Measurements from ENCODE around the gene CTNND2.
"Not testable (repeated sequence)": the region's sequence is repeated elsewhere in the genome, so short reads cannot be mapped to it uniquely, and the experiment has no call there.

The CTNND2 gene

GRCh38 chr5:11658376-11658775 lies 245.9 kb downstream of the CTNND2 start:
- DNase-seq, result no peak

GRCh38 chr5:11656916-11657315 lies 247.3 kb downstream of the CTNND2 start:
- DNase-seq, result no peak

- no peak for DNase-seq
These were observed 248.6 kb downstream of the CTNND2 start for GRCh38 chr5:11655681-11656080.

GRCh38 chr5:11650936-11651335 lies 253.3 kb downstream of the CTNND2 start:
- no peak for DNase-seq

DNA sequence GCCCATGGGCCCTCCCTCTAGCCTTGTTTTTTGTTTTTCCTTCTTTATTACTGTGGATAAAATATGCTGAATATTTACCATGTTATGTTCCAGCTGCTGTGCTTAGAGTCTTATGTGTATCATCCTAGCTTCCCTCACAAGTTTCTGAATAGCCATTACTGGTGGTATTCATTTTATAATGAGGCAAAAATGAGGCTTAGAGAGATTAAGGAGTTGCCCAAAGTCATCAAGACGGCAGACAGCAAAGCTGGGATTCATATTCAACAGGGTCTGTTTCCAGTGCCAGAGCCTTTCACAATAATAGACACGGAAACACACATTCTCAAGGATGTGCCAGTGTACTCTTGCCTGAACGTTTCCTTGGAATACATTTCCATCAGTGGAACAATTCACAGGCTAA lies 258.1 kb downstream of the CTNND2 start:
- DNase-seq, result no peak

DNA sequence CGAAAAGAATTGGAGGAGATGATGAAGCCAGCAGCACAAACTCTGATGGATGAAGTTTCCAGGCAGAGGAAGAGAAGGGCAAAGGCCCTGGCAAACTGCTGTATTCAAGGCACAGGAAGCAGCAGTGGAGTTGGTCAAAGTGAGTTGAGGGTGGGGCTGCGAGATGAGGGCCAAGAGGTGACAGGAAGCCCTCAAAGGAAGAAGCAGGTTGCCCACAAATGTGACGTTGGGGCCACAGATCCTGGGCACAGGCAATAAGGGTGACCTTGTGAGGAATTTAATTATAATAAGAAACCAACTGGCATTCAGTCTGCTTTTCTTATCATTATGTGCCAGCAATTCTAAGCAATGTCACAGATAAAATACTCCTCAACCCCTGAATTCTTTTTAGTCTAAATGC lies 261.8 kb downstream of the CTNND2 start:
- no peak for DNase-seq

- DNase-seq, result no peak
These were observed 263.9 kb downstream of the CTNND2 start for GRCh38 chr5:11640158-11640873.

DNA sequence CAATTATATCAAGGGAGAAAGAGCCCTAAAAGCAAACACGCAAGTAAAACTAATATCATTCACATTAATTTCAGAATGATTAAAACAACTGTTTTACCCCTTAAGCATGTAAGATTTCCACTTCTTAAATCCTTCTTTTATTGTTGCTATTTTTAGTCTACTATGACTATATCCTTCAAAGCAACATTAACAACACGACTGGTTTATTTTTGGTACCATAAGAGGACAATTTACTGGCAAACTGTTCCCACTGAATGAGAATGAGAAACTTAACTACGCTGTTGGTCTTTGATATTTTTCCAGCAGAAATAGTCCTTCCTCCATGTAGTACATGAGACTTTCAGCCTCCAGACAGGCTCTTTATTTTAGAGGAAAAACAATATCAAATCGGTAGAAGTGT lies 281.5 kb downstream of the CTNND2 start:
- DNase-seq, result no peak

- DNase-seq, result no peak
These were observed 284.1 kb downstream of the CTNND2 start for GRCh38 chr5:11620172-11620571.

GRCh38 chr5:11619339-11620024 lies 284.8 kb downstream of the CTNND2 start:
- DNase-seq, result no peak

DNA sequence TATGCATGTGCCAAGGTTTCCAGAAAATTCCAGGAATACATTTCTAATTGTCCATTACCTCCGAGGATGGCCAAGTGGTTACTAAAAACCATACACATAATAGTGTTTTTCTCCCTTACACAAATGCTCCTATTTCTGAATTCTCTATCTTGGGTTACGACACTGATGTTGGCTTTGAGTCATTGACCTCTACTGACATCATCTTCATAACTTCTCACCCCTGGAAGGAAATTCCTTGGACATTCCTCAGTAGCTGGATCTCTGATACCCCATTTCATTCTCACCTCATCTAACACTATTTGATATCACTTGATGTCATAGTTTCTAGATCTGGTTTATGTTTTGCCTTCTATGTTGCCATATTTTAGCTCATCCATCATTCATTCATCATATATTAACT lies 287.2 kb downstream of the CTNND2 start:
- no peak for DNase-seq

DNA sequence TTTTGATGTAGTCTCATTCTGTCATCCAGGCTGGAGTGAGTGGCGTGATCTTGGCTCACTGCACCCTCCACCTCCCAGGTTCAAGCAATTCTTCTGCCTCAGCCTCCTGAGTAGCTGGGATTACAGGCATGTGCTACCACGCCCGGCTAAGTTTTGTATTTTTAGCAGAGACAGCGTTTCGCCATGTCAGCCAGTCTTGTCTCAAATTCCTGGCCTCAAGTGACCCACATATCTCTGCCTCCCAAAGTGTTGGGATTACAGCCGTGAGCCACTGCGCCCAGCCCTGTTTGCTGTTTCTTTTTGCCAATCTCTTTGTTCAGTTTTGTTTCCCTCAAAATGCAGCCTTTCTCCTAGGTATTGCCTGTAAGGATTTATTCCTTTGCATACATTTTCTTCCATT lies 287.6 kb downstream of the CTNND2 start:
- DNase-seq, result not testable (repeated sequence)

DNA sequence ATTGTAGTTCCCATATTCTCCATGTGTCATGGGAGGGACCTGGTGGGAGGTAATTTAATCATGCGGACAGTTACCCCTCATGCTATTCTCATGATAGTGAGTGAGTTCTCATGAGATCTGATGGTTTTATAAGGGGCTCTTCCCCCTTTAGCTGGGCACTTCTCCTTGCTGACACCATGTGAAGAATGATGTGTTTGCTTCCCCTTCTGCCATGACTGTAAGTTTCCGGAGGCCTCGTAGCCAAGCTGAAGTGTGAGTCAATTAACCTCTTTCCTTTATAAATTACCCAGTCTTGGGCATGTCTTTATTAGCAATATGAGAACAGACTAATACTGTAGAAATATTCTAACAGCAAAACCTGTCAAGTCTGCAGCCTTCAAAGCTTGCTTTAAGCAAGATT lies 293.2 kb downstream of the CTNND2 start:
- DNase-seq, result no peak

- DNase-seq, result no peak
These were observed 294.5 kb downstream of the CTNND2 start for GRCh38 chr5:11609570-11610303.

DNA sequence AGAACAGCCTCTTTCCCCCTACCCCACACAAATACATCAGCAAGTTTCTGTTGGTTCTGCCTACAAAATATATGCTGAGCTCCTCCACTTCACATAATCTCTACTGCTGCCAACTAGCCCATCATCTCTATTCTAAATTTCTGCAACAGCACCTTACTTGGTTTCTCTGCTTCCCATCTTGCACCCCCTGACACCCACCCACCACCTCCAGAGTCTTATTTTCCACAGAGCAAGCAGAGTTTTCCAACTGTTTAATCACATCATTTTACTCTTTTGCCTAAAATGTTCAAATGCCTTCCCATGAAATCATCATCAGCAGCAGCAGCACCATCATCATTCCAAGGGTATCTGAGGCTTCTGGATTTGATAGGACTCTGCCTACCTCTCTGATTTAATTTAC lies 295.7 kb downstream of the CTNND2 start:
- no peak for DNase-seq

DNA sequence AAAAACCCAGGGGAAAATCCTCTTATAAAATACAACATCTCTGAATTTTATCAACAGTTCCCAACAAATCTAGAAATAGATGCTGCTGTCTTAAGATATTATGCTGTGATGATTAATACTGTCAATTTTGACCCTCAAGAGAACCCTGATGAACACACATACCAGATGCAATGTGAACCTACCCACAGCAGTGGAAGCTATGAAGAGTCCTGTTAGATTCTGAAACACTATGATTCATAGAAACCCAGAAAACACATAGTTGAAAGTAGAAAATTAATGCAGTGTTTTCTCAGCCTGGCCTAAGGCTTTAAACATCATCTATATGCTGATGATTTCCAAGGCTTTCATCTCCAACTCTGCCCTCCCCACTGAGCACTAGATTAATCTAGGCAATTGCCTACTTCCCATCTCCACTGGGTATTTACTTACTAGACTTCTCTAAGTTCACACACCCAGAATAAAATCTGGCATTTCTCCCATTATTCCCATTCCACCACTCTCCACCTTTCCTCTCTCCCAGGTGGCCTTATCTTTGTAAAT lies 296.2 kb downstream of the CTNND2 start:
- no peak for DNase-seq

- DNase-seq, result no peak
These were observed 301.9 kb downstream of the CTNND2 start for GRCh38 chr5:11602298-11602697.

DNA sequence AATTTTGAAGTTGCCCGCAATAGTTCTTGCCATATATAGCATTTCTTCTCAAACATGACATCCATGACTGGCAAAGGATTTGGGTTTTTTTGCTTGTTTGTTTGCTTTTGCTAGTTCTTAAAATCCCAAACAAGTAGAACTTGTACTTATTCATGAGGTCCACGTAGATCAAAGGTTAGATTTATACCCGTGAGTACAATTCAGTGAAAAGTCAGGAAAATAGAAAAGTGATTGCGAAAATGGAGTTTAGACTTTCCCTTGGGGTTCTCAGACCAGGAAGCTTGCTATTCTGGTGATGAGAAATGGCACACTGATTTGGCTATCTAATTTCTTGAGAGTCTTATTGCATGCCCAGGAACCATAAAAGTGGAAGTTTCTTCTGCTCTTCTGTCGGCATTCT lies 304.7 kb downstream of the CTNND2 start:
- DNase-seq, result no peak

GRCh38 chr5:11596657-11597071 lies 307.6 kb downstream of the CTNND2 start:
- no peak for DNase-seq

GRCh38 chr5:11596185-11596584 lies 308.1 kb downstream of the CTNND2 start:
- no peak for DNase-seq

DNA sequence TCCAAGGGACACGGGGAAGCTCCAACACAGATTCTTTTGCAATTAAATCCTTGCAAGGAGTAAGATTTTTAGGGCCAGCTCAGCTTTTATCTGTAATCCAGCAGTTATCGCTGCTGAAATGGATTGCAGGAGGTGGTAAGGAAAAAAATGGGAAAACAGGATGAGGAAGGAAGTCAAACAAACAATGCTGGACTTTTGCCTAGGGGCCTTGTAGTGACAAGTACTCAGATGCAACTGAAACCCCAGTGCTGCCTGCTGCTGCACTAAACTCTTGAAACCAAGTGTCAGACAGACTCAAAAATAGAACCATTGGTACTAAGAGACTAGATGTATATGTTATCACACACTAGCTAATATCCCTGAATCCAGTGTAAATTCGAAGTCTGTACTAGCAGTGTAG lies 309.2 kb downstream of the CTNND2 start:
- DNase-seq, result no peak

DNA sequence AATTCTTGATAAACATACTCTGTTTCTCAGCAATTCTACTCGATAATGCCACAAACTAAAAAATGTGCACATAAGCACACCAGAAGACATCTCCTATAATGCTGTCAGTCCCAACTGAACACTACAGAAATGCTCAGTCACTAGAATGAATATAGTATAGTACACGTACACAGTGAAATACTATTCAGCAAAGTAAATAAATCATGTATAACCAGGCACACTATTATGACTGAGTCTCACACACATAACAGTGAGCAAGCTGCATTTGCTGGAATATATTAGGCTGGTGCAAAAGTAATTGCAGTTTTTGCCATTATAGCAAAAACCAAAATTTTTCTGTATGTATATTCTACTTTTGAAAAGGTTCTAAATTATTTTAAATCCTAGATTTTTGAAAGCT lies 310.2 kb downstream of the CTNND2 start:
- DNase-seq, result no peak

DNA sequence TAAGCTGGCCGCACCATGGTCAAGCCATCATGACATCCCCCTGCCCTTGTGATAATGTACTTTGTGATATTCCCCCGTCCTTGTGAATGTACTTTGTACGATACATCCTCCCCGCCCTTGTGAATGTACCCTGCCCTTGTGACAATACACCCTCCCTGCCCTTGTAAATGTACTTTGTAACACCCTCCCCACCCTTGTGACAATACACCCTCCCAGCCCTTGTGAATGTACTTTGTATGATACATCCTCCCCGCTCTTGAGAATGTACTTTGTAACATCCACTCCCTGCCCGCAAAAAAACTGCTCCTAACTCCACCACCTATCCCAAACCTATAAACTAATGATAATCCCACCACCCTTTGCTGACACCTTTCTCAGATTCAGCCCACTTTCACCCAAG lies 313.8 kb downstream of the CTNND2 start:
- DNase-seq, result no peak

DNA sequence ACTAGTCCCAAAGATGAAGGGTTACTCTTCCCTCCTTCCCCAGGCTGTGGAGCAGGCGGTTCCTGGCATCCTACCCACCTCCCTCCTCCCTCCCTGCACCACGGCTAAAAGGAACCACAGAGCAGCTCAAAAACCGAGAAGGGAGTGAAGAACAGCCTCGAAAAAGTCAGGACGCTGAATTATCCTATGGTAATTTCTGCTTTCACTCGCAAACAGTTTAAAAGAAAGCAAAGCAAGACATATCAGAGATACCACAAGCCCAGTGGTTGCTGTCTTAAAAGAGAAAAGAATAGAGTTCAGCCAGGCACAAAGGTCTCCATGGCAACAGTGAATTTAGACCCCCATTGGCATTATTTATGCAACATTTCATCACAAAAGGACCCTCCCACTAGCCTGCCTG lies 315.4 kb downstream of the CTNND2 start:
- DNase-seq, result no peak

Data from stimulated activated naive CD4-positive, alpha-beta T cell treated with Interleukin-2 at 50 U/mL for 16 hours (primary cell).